Neural cell (in vitro differentiated cells): Measurements from ENCODE around the gene CHD6.

ENCODE experiments used
- EP300 ChIP-seq: fragments of 450-650 bp; conservative IDR thresholded peaks from 2 replicates; pipeline ENCODE4 v1.6.1; 2014; ENCODE audit warnings: antibody characterized with exemption, mild to moderate bottlenecking, moderate library complexity; ENCODE audit not compliant: poor library complexity, severe bottlenecking
- MXI1 ChIP-seq: fragments of 450-650 bp; conservative IDR thresholded peaks from 2 replicates; pipeline ENCODE4 v1.6.1; 2014; ENCODE audit warnings: antibody characterized with exemption, mild to moderate bottlenecking; ENCODE audit not compliant: poor library complexity, severe bottlenecking
- POLR2AphosphoS5 ChIP-seq: IDR thresholded peaks from 2 replicates; pipeline ENCODE4 v1.6.1; 2012
- TAF1 ChIP-seq: IDR thresholded peaks from 2 replicates; pipeline ENCODE4 v1.6.1; 2012; ENCODE audit warnings: low read depth
- TF ChIP-seq, protein P1 (sequence below): fragments of 450-650 bp; IDR thresholded peaks from 2 replicates; pipeline ENCODE4 v1.5.1; 2014; ENCODE audit warnings: antibody characterized with exemption, mild to moderate bottlenecking, moderate library complexity; ENCODE audit not compliant: poor library complexity, severe bottlenecking
- TF ChIP-seq, protein P2 (sequence below): IDR thresholded peaks from 2 replicates; pipeline ENCODE4 v1.6.1; 2012; ENCODE audit warnings: borderline replicate concordance

DNA sequence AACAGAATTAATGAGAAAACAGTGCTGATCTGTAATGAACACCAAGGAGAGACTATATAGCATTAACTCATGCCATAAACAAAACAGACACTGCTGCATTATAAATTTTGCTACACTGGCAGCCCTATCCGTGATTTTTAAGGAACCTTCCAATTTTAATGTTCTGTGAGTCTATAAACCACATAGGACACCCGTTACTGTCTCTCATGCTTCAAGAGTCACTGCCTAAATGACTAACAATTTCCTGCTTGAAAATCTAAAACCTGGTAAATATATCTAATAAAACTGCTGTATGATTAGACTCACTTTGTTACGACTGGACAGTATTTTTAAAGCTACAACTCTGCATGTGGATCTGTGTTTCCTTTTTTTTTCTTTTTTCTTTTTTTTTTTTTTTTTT is 8.7 kb downstream of the CHD6 start:
- TF ChIP-seq, protein P1, sequence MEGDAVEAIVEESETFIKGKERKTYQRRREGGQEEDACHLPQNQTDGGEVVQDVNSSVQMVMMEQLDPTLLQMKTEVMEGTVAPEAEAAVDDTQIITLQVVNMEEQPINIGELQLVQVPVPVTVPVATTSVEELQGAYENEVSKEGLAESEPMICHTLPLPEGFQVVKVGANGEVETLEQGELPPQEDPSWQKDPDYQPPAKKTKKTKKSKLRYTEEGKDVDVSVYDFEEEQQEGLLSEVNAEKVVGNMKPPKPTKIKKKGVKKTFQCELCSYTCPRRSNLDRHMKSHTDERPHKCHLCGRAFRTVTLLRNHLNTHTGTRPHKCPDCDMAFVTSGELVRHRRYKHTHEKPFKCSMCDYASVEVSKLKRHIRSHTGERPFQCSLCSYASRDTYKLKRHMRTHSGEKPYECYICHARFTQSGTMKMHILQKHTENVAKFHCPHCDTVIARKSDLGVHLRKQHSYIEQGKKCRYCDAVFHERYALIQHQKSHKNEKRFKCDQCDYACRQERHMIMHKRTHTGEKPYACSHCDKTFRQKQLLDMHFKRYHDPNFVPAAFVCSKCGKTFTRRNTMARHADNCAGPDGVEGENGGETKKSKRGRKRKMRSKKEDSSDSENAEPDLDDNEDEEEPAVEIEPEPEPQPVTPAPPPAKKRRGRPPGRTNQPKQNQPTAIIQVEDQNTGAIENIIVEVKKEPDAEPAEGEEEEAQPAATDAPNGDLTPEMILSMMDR, result no peak
- TF ChIP-seq TAF1 (no peak), EP300 (no peak), POLR2AphosphoS5 (no peak), MXI1 (no peak)
- TF ChIP-seq, protein P2, sequence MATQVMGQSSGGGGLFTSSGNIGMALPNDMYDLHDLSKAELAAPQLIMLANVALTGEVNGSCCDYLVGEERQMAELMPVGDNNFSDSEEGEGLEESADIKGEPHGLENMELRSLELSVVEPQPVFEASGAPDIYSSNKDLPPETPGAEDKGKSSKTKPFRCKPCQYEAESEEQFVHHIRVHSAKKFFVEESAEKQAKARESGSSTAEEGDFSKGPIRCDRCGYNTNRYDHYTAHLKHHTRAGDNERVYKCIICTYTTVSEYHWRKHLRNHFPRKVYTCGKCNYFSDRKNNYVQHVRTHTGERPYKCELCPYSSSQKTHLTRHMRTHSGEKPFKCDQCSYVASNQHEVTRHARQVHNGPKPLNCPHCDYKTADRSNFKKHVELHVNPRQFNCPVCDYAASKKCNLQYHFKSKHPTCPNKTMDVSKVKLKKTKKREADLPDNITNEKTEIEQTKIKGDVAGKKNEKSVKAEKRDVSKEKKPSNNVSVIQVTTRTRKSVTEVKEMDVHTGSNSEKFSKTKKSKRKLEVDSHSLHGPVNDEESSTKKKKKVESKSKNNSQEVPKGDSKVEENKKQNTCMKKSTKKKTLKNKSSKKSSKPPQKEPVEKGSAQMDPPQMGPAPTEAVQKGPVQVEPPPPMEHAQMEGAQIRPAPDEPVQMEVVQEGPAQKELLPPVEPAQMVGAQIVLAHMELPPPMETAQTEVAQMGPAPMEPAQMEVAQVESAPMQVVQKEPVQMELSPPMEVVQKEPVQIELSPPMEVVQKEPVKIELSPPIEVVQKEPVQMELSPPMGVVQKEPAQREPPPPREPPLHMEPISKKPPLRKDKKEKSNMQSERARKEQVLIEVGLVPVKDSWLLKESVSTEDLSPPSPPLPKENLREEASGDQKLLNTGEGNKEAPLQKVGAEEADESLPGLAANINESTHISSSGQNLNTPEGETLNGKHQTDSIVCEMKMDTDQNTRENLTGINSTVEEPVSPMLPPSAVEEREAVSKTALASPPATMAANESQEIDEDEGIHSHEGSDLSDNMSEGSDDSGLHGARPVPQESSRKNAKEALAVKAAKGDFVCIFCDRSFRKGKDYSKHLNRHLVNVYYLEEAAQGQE, result no peak
